ENCODE measurements around the gene PTPRU. TPM values are rescaled to one million over a fixed set of nuclear protein-coding genes. Genes with fewer than 3 reads are reported as not detected.

The PTPRU gene
- total and polyA plus RNA-seq, 2 of the 8 experiments (the other 6 are each of a cell fraction or from before 2014, with no cell fraction given) = 33.8 to 41.8 TPM

GRCh38 chr1:29315876-29316275 is 79.6 kb downstream of the PTPRU start (continued):
- TF ChIP-seq ATF2 (IDR thresholded peaks at IDR 0.05; ENCODE audit: low read length) = no peak
- TF ChIP-seq HDAC6 (IDR thresholded peaks at IDR 0.05; ENCODE audit: low read depth, low read length) = no peak
- no peak for TF ChIP-seq CBX5 (IDR thresholded peaks at IDR 0.05; ENCODE audit: low read depth, low read length)
- no peak for TF ChIP-seq ZNF274 (IDR thresholded peaks at IDR 0.05; ENCODE audit: borderline replicate concordance, extremely low read depth, low read length)

Data from H1 (cell line).